GM19193 (cell line): ENCODE measurements around the gene ZNF24.

Experiments
- POLR2A ChIP-seq: IDR thresholded peaks from 4 replicates; pipeline ENCODE4 v1.6.1; 2011; ENCODE audit not compliant: insufficient read depth, insufficient read length; ENCODE audit errors: extremely low read depth

ZNF24 gene

GRCh38 chr18:35289727-35290093, 54.5 kb downstream of the ZNF24 start:
- TF ChIP-seq POLR2A: no peak

GRCh38 chr18:35289293-35289692, 54.9 kb downstream of the ZNF24 start:
- TF ChIP-seq POLR2A: no peak

GRCh38 chr18:35284841-35285240, 59.4 kb downstream of the ZNF24 start:
- no peak for TF ChIP-seq POLR2A

- TF ChIP-seq POLR2A: no peak
These were observed 60.1 kb downstream of the ZNF24 start for GRCh38 chr18:35283923-35284794.

GRCh38 chr18:35282353-35282752, 61.9 kb downstream of the ZNF24 start:
- no peak for TF ChIP-seq POLR2A
